Esophagus muscularis mucosa (tissue), 3 donors: Measurements from ENCODE around the gene SIDT1.

Experiments
- POLR2A ChIP-seq: fragments of 450-650 bp; IDR thresholded peaks from one replicate; pipeline ENCODE4 v1.6.1; 2017; ENCODE audit warnings: antibody characterized with exemption, moderate library complexity, mild to moderate bottlenecking, low read depth
- TF ChIP-seq, protein P1 (sequence below), 3 experiments: fragments of 200-600 bp in 2 of 3; fragments of 450-650 bp in 1 of 3; sonication (generic) in 2 of 3; IDR thresholded peaks; one replicate each; pipeline ENCODE4 v1.5.1; 2017 to 2019; ENCODE audit warnings: antibody characterized with exemption in 3 of 3, mild to moderate bottlenecking in 2 of 3, moderate library complexity in 1 of 3

DNA sequence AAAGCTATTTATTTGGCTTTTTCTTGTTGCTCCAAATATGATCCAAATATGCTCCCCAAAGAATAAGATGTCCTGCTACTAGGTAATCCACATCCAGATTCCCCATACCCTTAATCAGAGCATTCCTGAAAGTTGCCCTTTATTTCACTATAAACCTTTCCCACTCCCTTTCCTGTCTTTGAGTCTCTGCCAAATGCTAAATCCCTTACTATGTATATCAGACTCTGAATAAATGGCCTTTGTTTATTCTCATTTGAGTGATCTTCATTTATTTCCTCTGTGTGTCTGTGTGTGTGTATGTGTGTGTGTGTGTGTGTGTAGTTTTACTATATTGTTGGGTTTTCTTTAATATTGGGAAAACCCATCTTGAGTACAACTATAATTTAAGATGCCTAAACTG lies 10.4 kb upstream of the SIDT1 start:
- TF ChIP-seq, protein P1, sequence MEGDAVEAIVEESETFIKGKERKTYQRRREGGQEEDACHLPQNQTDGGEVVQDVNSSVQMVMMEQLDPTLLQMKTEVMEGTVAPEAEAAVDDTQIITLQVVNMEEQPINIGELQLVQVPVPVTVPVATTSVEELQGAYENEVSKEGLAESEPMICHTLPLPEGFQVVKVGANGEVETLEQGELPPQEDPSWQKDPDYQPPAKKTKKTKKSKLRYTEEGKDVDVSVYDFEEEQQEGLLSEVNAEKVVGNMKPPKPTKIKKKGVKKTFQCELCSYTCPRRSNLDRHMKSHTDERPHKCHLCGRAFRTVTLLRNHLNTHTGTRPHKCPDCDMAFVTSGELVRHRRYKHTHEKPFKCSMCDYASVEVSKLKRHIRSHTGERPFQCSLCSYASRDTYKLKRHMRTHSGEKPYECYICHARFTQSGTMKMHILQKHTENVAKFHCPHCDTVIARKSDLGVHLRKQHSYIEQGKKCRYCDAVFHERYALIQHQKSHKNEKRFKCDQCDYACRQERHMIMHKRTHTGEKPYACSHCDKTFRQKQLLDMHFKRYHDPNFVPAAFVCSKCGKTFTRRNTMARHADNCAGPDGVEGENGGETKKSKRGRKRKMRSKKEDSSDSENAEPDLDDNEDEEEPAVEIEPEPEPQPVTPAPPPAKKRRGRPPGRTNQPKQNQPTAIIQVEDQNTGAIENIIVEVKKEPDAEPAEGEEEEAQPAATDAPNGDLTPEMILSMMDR (IDR thresholded peaks at IDR 0.05): no peak
- no peak for TF ChIP-seq POLR2A
